ENCODE data around the gene CTDSP1.

CTDSP1 gene

GRCh38 chr2:218400167-218400929 is 680 bp downstream of the CTDSP1 start:
- peak in 4 of 5 experiments; percentile 23 to 52 (median 31) for DNase-seq

- DNase-seq = no peak
Measured at GRCh38 chr2:218400930-218401881, 1.5 kb downstream of the CTDSP1 start.

GRCh38 chr2:218401890-218402289 is 2.2 kb downstream of the CTDSP1 start:
- DNase-seq = no peak

GRCh38 chr2:218402491-218402901 is 2.8 kb downstream of the CTDSP1 start:
- no peak for DNase-seq

- no peak for DNase-seq
Measured at GRCh38 chr2:218402911-218403411, 3.3 kb downstream of the CTDSP1 start.

GRCh38 chr2:218403810-218404209 is 4.1 kb downstream of the CTDSP1 start:
- no peak for DNase-seq

- DNase-seq = no peak
Measured at GRCh38 chr2:218404351-218405085, 4.8 kb downstream of the CTDSP1 start.

- no peak for DNase-seq
Measured at GRCh38 chr2:218405086-218405745, 5.5 kb downstream of the CTDSP1 start.

- no peak for DNase-seq
Measured at GRCh38 chr2:218405746-218406208, 6.1 kb downstream of the CTDSP1 start.

GRCh38 chr2:218406209-218406948 is 6.7 kb downstream of the CTDSP1 start:
- DNase-seq = peak; percentile 82 to 96 (median 85)

GRCh38 chr2:218406949-218407618 is 7.4 kb downstream of the CTDSP1 start:
- peak in 4 of 5 experiments; percentile 42 to 80 (median 68) for DNase-seq

- no peak for DNase-seq
Measured at GRCh38 chr2:218407717-218408116, 8.0 kb downstream of the CTDSP1 start.

GRCh38 chr2:218418321-218418716 is 18.7 kb downstream of the CTDSP1 start:
- DNase-seq = no peak

- DNase-seq = no peak
Measured at GRCh38 chr2:218418717-218419458, 19.2 kb downstream of the CTDSP1 start, which contains the start of gene VIL1. Gene VIL1 (plus strand): TSS chr2:218419123. CDS start chr2:218423779, 4,656 bp downstream.

GRCh38 chr2:218419630-218420216 is 20.1 kb downstream of the CTDSP1 start:
- DNase-seq = no peak

GRCh38 chr2:218421027-218421426 is 21.4 kb downstream of the CTDSP1 start:
- no peak for DNase-seq

GRCh38 chr2:218422403-218423086 is 22.9 kb downstream of the CTDSP1 start:
- DNase-seq = no peak

- no peak for DNase-seq
Measured at GRCh38 chr2:218423584-218423983, 23.9 kb downstream of the CTDSP1 start.

- DNase-seq = no peak
Measured at GRCh38 chr2:218425531-218425930, 25.9 kb downstream of the CTDSP1 start.
